GM08714 (cell line): ENCODE data around the gene CIP2A.
A peak's percentile ranks its signal among the peaks of the same experiment; 100 is the strongest.

Experiments
- H3K4me3 ChIP-seq: fragments of 200-500 bp; sonication (Bioruptor generic); 2 replicates; pipeline ENCODE4 v1.5.1; 2014; ENCODE audit warnings: mild to moderate bottlenecking, low read length, inconsistent platforms
- ZNF274 ChIP-seq: IDR thresholded peaks from 2 replicates; pipeline ENCODE4 v1.6.1; 2012; ENCODE audit warnings: mild to moderate bottlenecking, low read depth, low read length

Gene CIP2A

DNA sequence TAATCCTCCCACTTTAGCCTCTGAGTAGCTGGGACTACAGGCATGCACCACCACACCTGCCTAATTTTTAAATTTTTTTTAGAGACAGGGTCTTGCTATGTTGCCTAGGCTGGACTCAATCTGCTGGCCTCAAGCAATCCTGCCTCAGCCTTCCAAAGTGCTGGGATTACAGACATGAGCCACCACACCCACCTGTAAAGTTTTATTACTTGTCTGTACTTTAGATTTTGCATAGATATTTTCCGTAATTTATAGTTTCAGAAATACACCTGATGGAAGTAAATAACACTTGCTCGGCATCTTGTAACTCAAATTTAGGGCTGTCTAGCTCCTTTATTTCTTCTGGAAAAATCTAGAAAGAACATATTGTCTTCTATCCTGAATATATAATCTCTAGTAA is 6.1 kb upstream of the CIP2A start:
- no peak for TF ChIP-seq ZNF274
- no peak overlapping the region for H3K4me3 ChIP-seq

DNA sequence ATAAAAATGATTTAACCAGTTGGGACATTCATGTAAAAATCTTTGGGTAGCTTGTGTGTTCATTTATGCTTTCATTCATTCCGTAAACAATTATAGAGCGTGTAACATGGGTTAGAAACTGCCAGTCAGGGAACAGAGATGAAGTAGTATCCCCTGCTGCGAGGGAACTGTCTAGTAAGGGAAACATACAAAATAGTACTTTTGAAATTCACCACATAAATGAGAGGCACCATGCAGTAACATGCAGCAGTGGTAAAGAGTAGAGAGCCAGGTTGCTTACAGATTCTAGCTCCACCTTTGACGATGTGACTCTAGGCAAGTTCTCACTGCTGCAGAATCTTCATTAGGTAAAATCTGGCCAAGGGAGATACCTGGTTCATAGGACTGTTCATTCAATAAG is 1.2 kb upstream of the CIP2A start:
- no peak for TF ChIP-seq ZNF274
- peak overlapping the region; percentile 89 for H3K4me3 ChIP-seq

DNA sequence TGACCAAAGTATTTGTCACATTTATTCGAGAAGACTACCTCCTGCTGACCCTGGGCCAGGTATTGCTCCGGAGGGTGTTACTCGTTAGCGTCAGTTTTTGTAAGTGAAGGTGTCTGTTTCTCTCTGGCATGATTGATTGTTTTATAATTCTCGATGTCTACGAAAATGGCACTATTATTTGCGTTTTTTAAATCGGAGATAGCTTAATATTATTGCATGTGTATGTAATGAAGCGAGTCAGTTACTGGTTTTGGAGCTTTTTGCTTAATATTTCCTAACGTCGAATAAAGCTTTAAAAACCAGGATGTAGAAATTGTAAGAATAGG is 723 bp upstream of the CIP2A start:
- H3K4me3 ChIP-seq: peak overlapping the region; percentile 89
- no peak for TF ChIP-seq ZNF274

DNA sequence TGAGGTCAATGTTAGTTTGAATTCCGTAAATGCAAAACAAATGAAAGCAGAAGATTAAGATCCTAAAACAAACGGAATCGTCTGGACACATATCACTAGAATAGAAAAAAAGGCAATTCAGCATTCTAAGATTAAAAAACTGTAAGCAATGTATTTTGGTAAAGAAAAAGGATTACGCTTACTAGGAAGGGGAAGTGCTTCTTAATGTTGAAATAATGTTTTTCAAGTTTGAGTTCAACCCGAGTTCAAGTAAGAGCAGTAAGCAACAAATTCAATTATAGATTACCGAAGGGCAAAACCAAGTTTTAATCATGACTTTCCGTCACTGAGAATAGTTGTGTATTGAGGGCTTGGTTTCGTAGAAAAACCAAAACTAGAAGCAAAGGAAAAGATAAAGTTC is 637 bp downstream of the CIP2A start:
- peak overlapping the region; percentile 89 for H3K4me3 ChIP-seq
- no peak for TF ChIP-seq ZNF274

- no peak for TF ChIP-seq ZNF274
- H3K4me3 ChIP-seq: no peak overlapping the region
Measured at GRCh38 chr3:108578064-108578463, 11.2 kb downstream of the CIP2A start.

DNA sequence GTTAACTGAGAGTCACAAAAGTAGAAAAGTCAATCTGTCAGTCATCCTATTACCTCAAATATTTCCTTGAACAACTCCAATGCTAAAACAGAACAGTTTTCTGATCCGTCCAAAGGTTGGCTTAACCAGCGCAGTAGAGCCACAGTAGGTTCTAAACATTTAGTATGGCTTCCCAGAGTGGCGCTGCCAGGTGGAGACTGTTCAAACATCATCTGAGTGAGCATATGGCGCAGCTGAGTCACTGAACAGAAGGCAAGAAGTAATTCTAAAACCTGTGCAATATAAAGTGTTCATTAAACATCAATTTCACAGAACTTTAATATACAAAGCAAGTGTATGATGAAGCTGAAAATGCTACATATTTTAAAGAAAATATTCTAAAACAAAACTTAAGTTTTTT is 19.9 kb downstream of the CIP2A start:
- TF ChIP-seq ZNF274: no peak
- no peak overlapping the region for H3K4me3 ChIP-seq

DNA sequence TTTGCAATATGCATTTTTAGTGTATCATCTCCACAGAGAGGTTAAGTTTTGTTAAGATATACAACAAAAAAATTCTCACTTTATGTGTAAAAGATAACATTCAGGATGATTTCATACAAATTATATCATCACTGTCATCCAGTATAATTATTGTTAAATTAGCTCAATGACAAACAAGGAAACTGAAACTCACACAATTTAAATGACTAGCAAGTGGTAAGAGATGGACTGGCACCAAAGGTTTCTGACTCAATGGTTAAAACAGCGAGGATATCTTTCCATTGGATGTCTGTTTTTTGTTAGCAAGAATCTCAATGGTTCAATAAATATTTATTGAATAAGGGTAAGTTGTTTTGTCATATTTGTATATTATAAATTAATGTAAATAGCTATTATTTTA is 22.6 kb downstream of the CIP2A start:
- H3K4me3 ChIP-seq: no peak overlapping the region
- no peak for TF ChIP-seq ZNF274

DNA sequence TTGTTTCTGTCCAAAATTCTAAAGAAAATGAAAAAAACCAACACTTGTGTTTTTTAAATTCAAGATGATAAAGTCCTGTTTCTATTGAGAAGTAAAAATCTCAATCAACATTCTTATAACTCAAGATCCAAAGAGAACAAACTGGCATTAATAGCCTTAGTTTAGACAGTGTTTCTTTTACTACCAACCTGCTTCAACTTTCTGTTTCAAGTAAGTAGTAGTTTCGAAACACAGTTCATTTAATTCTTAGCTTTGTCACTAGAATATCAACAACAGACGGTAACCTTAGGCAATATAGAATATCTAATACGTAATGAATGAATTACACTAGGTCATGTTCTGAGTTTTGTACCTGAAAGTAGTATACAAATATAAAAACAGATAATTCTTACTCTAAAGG is 23.7 kb downstream of the CIP2A start:
- TF ChIP-seq ZNF274: no peak
- no peak overlapping the region for H3K4me3 ChIP-seq

DNA sequence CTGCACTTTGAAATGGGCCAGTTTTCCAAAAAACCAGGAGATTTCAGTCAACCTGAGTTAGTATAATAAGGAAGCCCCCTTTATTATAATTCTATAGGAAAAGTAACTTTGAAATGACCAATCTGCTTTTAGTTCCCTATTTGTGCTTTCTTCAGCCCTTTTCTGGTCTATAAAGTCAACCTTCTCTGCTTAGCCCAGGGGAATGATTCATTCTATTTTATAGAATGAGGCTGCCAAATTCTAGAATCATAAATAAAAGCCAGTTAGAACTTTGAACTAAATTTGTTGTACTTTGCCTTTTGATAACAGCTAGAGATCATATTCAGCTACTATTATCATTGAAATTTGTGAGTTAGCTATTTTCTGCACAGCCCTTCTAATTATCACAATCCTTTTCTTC is 24.7 kb downstream of the CIP2A start:
- no peak overlapping the region for H3K4me3 ChIP-seq

DNA sequence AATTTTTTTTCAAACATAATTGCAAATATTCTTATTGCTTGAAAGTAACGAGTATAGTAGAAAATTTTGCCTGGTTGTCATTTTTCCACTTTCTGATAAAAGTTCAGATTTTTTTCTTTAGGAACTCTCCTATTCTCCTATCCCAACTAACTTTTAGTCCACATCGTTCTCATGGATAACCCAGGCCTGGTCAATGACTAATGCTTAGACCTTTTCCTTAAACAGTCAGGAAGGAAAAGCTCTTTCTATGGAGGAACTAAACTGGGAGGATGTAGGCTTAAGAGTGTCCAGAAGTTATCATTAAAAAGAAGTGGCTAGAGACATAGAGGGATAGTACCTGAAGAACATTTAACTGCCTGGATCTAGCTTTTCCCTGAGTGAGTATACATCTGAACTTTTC is 26.7 kb downstream of the CIP2A start:
- H3K4me3 ChIP-seq: no peak overlapping the region
- TF ChIP-seq ZNF274: no peak

More for the DNA sequence above, 24.7 kb downstream of the CIP2A start:
- TF ChIP-seq ZNF274: no peak

DNA sequence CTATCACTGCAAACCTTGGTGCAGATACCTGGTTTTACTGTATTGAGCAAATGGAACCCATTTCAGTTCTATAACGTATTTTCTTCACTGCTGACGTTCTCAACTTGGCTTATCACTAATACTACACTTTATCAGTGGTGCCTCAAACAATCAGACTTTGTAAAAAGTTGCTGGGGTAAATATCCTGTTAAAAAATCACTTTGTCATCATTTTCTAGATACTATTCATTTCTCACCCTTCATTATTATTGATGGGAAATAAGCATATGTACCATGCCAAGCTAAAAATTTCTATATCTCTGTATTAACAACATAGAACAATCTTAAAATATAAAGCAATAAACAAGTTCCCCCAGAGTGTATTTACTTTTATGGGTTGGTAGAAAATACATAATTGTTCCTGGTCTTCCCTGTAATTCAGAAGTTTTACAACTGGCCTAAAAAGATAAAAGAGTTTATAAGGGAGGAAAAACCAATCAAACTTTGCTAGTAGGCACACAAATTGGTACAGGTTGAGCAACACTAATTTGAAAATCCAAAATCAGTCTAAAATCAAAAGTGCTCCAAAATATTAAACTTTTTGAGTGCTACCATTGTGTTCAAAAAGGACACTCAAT is 33.2 kb downstream of the CIP2A start:
- H3K4me3 ChIP-seq: no peak overlapping the region
- no peak for TF ChIP-seq ZNF274

GRCh38 chr3:108554913-108555571 is 34.2 kb downstream of the CIP2A start:
- TF ChIP-seq ZNF274: no peak
- H3K4me3 ChIP-seq: no peak overlapping the region

DNA sequence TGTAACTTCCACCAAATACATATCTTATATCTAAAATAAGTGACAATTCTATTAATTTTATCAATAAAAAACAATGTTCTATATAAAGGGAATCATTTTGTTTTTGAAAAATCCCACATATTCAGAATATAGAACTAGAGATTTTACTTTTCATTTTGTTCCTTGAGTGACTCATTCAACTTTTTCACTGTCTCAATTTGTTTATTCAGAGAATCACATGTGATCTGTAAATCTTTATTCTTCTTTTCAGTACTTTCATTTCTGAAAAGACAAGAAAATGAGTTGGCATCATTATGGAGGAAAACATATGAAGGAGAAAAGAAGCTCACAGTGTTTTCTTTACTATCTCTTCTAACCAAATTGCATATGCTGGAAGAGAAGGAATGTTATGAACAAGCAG is 35.0 kb downstream of the CIP2A start:
- TF ChIP-seq ZNF274: no peak
- H3K4me3 ChIP-seq: no peak overlapping the region

DNA sequence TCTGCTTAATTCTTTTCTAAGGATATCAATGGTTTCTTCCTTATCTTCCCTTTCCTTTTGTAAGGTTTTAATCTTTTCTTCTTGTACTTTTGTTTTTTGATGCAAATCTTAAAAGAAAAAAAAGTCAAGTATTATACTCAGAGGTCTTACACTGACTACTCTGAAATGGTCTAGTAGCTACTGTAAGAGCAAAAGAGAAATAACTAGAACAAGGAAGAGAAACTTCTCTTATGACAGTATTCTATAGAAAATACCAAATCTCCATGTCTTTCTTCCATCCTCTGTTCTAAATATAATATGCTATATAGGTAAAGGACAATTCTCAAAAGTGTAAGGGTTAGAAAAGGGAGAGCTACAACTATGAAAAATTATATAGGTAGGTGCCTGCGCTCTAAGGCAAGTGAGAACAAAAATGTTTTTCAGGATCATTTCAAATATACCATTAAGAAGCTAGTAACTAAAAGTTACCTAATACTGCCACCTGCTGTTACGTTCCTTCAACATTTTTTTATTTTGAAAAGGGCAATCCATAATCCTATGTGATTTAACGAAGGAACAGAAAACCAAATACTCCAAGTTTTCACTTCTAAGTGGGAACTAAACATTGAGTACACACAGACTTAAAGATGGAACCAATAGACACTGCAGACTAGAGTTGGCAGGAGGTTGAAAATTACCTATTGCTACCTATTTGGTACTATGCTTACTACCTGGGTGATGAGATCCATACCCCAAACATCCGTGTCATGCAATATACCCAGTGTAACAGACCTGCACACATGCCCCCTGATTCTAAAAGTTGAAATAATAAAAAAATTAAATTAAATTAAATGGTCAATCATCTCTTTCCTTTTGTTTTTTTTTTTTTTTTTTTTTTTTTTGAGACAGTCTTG is 36.7 kb downstream of the CIP2A start:
- H3K4me3 ChIP-seq: no peak overlapping the region
- TF ChIP-seq ZNF274: no peak

DNA sequence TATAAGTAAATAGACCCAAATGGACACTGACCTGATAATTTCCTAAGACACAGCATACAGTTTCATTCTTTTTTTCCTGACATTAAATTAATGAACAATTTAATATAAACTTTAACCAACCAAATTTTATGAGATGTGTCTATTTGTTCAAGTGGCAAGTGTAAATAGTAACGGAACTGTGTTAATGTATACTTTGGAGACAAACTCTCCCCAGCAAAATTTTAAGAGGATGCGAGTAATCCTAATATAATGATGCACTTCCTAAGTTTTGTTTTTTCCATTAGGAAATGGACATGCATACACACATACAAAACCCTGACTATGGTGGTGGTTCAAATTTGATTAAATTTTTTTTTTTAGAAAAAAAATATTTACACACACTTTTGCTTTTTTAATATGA is 40.4 kb downstream of the CIP2A start:
- no peak overlapping the region for H3K4me3 ChIP-seq
- TF ChIP-seq ZNF274: no peak
